Measurements from ENCODE around the gene SMDT1. TPM values are rescaled to one million over a fixed set of nuclear protein-coding genes. Genes with fewer than 3 reads are reported as not detected.
"Not testable (repeated sequence)": the region's sequence is repeated elsewhere in the genome, so short reads cannot be mapped to it uniquely, and the experiment has no call there.

Gene SMDT1
- total and polyA plus RNA-seq, 2 donors from 2014 or later, result 113 to 264 TPM

GRCh38 chr22:42108848-42109247 is 29.3 kb downstream of the SMDT1 start:
- TF ChIP-seq CTCF (IDR thresholded peaks at IDR 0.05; ENCODE audit: borderline replicate concordance, extremely low read depth, insufficient read depth), result no peak
- no peaks in the 10 kb centered on the region for H3K36me3 ChIP-seq (ENCODE audit: control insufficient read depth in 2 of 3, insufficient read depth in 3 of 3, low read length in 3 of 3)
- no peak overlapping the region for H3K9ac ChIP-seq (ENCODE audit: low read length in 3 of 3)
- peaks cover 0 to 4% (median 0%) of the 10 kb centered on the region in 3 donors for H3K9me3 ChIP-seq (ENCODE audit: control insufficient read depth in 2 of 3, insufficient read depth in 1 of 3, low read length in 3 of 3)
- intact Hi-C loops (cut with DNase I), result no loop called here
- DNase-seq, result no peak
- FAIRE-seq, result no peak
- no peaks in the 10 kb centered on the region for H3K27me3 ChIP-seq (ENCODE audit: control insufficient read depth, insufficient read depth, low read length)
- no peaks in the 10 kb centered on the region for H3K4me1 ChIP-seq (ENCODE audit: control insufficient read depth in 2 of 3, insufficient read depth in 2 of 3, low read depth in 1 of 3, low read length in 3 of 3)
- no peak overlapping the region for H3K4me3 ChIP-seq (ENCODE audit: low read length in 3 of 3)
- H3K27ac ChIP-seq (ENCODE audit: low read depth in 2 of 2, low read length in 2 of 2), result no peak overlapping the region

- intact Hi-C loops (cut with DNase I), result no loop called here
- no peak overlapping the region for H3K4me3 ChIP-seq (ENCODE audit: low read length in 3 of 3)
- FAIRE-seq (no peak), DNase-seq (no peak)
- H3K4me1 ChIP-seq (ENCODE audit: control insufficient read depth in 2 of 3, insufficient read depth in 2 of 3, low read depth in 1 of 3, low read length in 3 of 3), result peaks cover 0 to 2% (median 0%) of the 10 kb centered on the region in 3 donors
- peaks cover 0 to 9% (median 2%) of the 10 kb centered on the region in 3 donors for H3K9me3 ChIP-seq (ENCODE audit: control insufficient read depth in 2 of 3, insufficient read depth in 1 of 3, low read length in 3 of 3)
- H3K36me3 ChIP-seq (ENCODE audit: control insufficient read depth in 2 of 3, insufficient read depth in 3 of 3, low read length in 3 of 3), result no peaks in the 10 kb centered on the region
- H3K9ac ChIP-seq (ENCODE audit: low read length in 3 of 3), result no peak overlapping the region
- no peaks in the 10 kb centered on the region for H3K27me3 ChIP-seq (ENCODE audit: control insufficient read depth, insufficient read depth, low read length)
- no peak overlapping the region for H3K27ac ChIP-seq (ENCODE audit: low read depth in 2 of 2, low read length in 2 of 2)
- no peak for TF ChIP-seq CTCF (IDR thresholded peaks at IDR 0.05; ENCODE audit: borderline replicate concordance, extremely low read depth, insufficient read depth)
These were observed 32.3 kb downstream of the SMDT1 start for GRCh38 chr22:42111798-42112197.

DNA sequence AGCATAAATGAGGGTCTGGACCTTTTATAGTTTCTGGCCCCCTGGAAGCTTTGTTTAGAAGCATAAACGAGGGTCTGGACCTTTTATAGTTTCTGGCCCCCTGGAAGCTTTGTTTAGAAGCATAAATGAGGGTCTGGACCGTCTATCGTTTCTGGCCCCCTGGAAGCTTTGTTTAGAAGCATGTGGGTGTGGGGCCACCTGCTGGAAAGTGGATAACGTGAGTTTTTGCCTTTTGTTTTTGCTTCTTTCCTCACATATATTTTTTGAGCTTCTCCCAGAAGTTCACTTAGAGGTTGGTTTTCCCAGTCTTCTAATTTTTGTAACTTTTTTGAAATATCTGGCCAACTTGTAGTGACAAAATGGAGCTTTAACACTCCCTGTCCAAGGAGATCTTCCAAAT is 33.3 kb downstream of the SMDT1 start:
- H3K36me3 ChIP-seq (ENCODE audit: control insufficient read depth in 2 of 3, insufficient read depth in 3 of 3, low read length in 3 of 3); H3K4me1 ChIP-seq (ENCODE audit: control insufficient read depth in 2 of 3, insufficient read depth in 2 of 3, low read depth in 1 of 3, low read length in 3 of 3); H3K27ac ChIP-seq (ENCODE audit: low read depth in 2 of 2, low read length in 2 of 2); H3K4me3 ChIP-seq (ENCODE audit: low read length in 3 of 3); H3K9ac ChIP-seq (ENCODE audit: low read length in 3 of 3); intact Hi-C loops (cut with DNase I); FAIRE-seq; H3K9me3 ChIP-seq (ENCODE audit: control insufficient read depth in 2 of 3, insufficient read depth in 1 of 3, low read length in 3 of 3); H3K27me3 ChIP-seq (ENCODE audit: control insufficient read depth, insufficient read depth, low read length): not testable (repeated sequence)
- DNase-seq, result peak in 2 of 5 donors; percentile 33 to 64
- peak; percentile 30 for TF ChIP-seq CTCF (IDR thresholded peaks at IDR 0.05; ENCODE audit: borderline replicate concordance, extremely low read depth, insufficient read depth)

- intact Hi-C loops (cut with DNase I), result no loop called here
- peaks cover 0 to 2% (median 0%) of the 10 kb centered on the region in 3 donors for H3K4me1 ChIP-seq (ENCODE audit: control insufficient read depth in 2 of 3, insufficient read depth in 2 of 3, low read depth in 1 of 3, low read length in 3 of 3)
- DNase-seq (no peak), FAIRE-seq (no peak)
- peak; percentile 35 for TF ChIP-seq CTCF (IDR thresholded peaks at IDR 0.05; ENCODE audit: borderline replicate concordance, extremely low read depth, insufficient read depth)
- no peaks in the 10 kb centered on the region for H3K27me3 ChIP-seq (ENCODE audit: control insufficient read depth, insufficient read depth, low read length)
- H3K9me3 ChIP-seq (ENCODE audit: control insufficient read depth in 2 of 3, insufficient read depth in 1 of 3, low read length in 3 of 3), result peaks cover 0 to 9% (median 2%) of the 10 kb centered on the region in 3 donors
- no peak overlapping the region for H3K9ac ChIP-seq (ENCODE audit: low read length in 3 of 3)
- H3K36me3 ChIP-seq (ENCODE audit: control insufficient read depth in 2 of 3, insufficient read depth in 3 of 3, low read length in 3 of 3), result no peaks in the 10 kb centered on the region
- no peak overlapping the region for H3K4me3 ChIP-seq (ENCODE audit: low read length in 3 of 3)
- no peak overlapping the region for H3K27ac ChIP-seq (ENCODE audit: low read depth in 2 of 2, low read length in 2 of 2)
These were observed 35.2 kb downstream of the SMDT1 start for GRCh38 chr22:42114721-42115120.

- H3K27me3 ChIP-seq (ENCODE audit: control insufficient read depth, insufficient read depth, low read length); H3K27ac ChIP-seq (ENCODE audit: low read depth in 2 of 2, low read length in 2 of 2); FAIRE-seq; H3K4me3 ChIP-seq (ENCODE audit: low read length in 3 of 3); intact Hi-C loops (cut with DNase I); H3K9me3 ChIP-seq (ENCODE audit: control insufficient read depth in 2 of 3, insufficient read depth in 1 of 3, low read length in 3 of 3); DNase-seq; H3K9ac ChIP-seq (ENCODE audit: low read length in 3 of 3); H3K4me1 ChIP-seq (ENCODE audit: control insufficient read depth in 2 of 3, insufficient read depth in 2 of 3, low read depth in 1 of 3, low read length in 3 of 3); H3K36me3 ChIP-seq (ENCODE audit: control insufficient read depth in 2 of 3, insufficient read depth in 3 of 3, low read length in 3 of 3): not testable (repeated sequence)
These were observed 35.9 kb downstream of the SMDT1 start for GRCh38 chr22:42115420-42115830.

All from kidney (tissue), 14 donors.